ENCODE measurements around the gene CTDP1.
"Not testable (repeated sequence)": the region's sequence is repeated elsewhere in the genome, so short reads cannot be mapped to it uniquely, and the experiment has no call there.

The CTDP1 gene

DNA sequence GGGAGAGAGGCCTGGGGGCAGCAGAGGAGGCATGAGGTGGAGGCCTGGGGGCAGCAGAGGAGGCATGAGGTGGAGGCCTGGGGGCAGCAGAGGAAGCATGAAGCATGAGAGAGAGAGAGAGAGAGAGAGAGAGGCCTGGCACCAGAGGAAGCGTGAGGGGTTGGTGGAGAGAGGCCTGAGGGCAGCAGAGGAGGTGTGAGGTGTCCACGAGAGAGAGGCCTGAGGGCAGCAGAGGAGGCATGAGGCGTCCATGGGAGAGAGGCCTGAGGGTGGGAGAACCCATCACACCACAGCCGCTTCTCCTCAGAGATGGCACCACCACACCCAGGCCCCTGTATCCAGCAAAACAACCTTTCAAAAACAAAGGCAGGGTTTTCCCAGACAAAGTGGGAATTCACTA lies 62.5 kb downstream of the CTDP1 start:
- no peak for DNase-seq (ENCODE audit: low read depth)

DNA sequence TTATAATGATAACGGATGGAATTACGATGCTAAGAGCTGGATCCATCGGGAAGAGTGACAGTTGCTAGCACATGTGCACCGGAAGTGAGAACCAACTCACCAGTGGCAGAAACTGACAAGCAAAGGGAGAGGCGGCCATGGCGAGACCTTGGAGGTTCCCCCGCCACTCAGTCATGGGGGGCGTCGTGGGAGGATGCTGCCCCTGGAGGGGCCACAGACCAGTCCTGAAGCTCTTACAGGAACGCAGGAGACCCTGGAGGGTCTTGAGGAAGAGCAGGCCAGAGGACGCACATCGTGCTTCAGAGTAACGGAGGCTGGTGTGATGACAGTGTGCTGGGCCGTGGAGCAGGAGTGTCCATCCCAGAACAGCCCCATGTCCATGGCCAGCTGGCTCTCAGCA lies 65.0 kb downstream of the CTDP1 start:
- DNase-seq (ENCODE audit: low read depth): no peak

DNA sequence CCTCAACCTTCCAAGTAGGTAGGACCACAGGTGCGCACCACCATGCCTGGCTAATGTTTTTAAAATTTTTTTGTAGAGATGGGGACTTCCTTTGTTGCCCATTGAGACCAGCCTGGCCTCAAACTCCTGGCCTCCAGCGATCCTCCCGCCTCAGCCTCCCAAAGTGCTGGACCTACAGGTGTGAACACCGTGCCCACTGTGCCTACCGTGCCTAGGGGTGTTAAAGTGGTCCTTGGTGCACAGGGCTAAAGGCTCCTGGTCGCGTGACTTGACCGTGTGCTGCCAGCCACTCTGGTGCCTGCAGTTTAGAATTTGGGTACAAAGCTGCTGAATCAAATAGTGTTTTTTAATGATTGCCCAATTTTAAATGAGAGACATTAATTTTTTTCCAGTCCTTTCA lies 67.1 kb downstream of the CTDP1 start:
- DNase-seq (ENCODE audit: low read depth): no peak

DNA sequence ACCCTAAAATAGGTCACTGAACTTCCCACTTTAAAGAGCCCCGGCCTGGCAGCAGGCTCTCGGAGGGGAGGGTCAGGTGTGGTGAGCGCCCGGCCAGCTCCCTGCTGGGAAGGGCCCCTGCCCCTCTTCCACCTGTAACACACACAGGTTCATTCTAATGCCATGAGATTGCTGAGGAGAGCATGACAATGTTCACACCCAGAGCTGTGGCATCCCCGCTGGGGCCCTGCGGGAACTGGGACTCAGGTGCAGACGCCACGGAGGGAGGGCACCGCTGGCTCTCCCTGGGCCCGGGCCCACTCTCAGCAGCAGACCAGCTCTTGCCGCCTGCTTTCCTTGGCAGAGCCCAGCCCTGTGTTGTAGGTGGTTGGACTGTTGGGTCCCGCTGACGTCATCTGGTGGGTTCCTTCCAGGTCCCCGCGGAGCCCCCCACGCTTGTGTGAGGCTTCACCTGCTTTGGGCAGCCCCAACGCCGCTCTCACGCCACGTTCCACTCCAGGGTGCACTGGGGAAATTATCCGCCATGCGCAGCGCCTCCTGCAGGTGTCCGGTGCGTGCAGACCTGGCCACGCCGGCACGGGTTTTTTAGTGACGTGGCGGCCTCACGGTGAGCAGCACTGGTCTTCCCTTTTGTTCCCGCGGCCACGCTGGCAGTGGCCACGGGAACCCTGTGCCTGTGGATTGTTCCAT lies 67.7 kb downstream of the CTDP1 start:
- DNase-seq (ENCODE audit: low read depth): no peak

DNA sequence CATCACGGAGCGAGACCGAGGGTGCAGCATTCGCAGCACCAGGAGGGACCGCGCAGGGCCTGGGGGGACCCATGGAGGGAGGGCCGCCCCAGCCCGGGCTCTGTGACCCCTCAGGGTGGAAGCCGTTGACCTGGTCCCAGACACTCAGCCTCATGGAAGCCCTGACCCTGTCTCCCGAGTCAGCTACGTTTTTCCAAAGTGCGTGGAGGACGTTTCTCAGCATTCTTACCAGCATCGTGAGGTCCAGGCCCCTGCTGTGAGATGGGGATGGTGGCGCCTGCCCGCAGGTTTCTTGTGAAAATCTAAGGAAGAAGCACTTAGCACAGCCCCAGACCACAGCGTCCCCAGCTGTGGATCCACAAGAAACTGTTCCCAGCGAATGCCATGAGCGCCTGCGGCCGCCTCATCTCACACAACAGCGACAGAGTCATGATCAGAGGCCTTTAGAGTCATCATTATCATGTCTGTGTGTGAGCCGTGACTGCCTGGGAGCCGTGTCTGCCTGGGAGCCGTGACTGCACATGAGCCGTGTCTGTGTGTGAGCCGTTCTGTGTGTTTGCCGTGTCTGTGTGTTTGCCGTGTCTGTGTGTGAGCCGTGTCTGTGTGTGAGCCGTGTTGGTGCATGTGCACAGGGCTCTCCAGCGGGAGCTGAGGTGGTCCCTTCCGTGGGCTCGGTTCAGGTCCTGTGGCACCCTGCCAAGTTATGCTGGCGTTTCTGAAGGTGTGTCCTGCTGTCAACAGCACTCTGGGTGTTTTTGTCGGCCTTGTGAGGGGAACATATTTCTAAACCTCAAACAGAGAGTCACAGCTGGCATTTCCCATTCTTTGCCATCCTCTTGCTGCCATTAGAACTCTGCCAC lies 68.9 kb downstream of the CTDP1 start:
- DNase-seq (ENCODE audit: low read depth): no peak

DNA sequence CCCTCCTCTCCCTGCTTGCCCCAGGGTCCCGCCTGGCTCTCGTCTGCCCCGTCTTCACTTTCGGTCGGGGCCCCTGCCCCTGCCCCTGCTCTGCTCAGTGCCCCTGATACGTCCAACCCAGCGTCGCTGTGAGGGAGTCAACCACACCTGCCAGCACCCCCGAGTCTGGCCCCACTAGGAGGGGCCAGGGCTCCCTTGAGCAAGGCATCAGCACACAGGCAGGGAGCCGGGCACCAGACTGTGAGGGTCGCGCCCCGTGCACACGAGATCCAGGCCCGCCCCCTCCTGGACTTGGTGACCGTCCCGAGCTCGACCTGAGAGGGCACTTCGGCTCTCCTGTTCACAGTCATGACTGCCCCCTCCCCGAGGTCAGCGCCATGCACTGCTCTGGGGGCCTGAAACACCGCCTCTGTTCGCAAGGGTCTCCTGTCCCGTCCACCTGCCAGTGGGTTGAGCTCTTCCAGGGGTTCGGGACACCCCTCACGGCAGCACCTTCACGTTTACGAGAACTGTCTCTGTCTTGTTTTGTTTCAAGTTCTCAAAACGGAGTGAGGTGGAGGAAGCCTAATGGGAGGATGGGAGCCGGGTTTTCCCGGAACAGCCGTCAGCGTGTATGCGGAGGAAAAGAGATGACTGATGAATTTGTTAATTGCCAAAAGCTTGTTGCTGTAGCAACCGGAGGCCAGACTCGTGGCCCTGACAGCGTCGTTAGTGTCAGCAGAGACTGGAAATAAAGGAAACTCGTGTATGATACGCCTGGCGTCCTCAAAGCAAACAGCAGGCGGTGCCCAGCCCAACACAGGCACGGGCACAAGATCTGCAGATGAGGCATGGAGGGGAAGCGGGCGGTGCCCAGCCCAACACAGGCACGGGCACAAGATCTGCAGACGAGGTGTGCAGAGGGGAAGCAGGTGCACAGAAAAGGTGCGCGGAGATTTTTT lies 69.9 kb downstream of the CTDP1 start:
- no peak for DNase-seq (ENCODE audit: low read depth)

- DNase-seq (ENCODE audit: low read depth): no peak
Observed at GRCh38 chr18:79750980-79751571, 71.5 kb downstream of the CTDP1 start.

GRCh38 chr18:79751918-79752578 lies 72.4 kb downstream of the CTDP1 start:
- not testable (repeated sequence) for DNase-seq (ENCODE audit: low read depth)

GRCh38 chr18:79752946-79753345 lies 73.3 kb downstream of the CTDP1 start:
- DNase-seq (ENCODE audit: low read depth): not testable (repeated sequence)

DNA sequence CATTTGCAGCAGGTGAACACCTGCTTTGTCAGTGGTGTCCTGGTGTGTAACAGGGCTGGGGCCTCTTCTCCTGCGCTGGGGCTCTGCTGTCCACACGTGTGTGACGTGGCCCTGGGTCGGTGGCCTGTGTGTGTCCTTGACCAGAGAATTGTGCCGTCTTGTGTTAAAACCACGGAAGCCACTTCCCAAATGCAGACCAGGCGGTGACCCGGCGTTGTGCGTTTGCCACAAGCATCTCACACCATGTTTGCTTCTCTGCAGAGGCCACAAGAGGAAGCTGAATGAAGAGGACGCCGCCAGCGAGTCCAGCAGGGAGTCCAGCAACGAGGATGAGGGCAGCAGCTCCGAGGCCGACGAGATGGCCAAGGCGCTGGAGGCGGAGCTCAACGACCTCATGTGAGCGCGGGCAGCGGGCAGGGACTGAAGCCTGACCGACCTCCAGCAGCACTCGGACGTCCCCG lies 73.8 kb downstream of the CTDP1 start:
- no peak for DNase-seq (ENCODE audit: low read depth)

- DNase-seq (ENCODE audit: low read depth): no peak
Observed at GRCh38 chr18:79754022-79754761, 74.6 kb downstream of the CTDP1 start.

GRCh38 chr18:79754831-79755351 lies 75.3 kb downstream of the CTDP1 start:
- no peak for DNase-seq (ENCODE audit: low read depth)

- no peak for DNase-seq (ENCODE audit: low read depth)
Observed at GRCh38 chr18:79755496-79756142, 76.0 kb downstream of the CTDP1 start.

DNA sequence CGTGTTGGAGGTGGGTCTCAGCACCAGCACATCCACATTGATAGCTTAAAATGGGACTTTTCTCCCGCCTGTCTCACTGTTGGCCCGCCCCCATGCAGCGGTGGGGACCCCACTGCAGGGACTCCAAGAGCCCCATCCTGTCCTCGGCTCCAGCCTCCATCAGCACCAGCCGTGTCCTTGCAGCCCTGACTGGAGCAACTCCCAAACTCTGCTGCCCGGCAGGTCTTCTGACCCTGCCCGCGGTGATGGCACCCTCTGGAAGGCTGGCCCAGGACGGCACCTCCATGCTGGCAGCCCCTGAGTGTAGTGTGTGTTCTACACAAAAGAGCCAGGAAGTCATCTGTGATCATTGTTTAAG lies 76.5 kb downstream of the CTDP1 start:
- no peak for DNase-seq (ENCODE audit: low read depth)

DNA sequence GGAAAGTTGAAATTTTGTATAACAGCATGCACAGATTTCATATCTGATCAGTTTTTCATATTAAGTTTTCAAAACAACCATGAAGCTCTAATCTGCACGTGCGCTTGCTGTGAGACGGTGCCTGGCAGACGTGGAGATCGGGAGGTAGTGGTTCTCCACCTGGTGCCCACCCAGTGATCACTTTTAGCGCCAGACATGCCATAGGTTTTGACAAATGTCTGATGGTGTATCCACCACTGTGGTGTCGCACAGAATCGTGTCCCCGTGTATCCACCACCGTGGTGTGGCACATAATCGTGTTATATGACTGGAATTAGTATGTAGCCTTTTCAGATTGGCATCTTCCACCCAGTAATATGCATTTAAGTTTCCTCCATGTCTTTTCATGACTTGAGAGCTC lies 77.2 kb downstream of the CTDP1 start:
- DNase-seq (ENCODE audit: low read depth): no peak

- no peak for DNase-seq (ENCODE audit: low read depth)
Observed at GRCh38 chr18:79760348-79760747, 80.7 kb downstream of the CTDP1 start.

- DNase-seq (ENCODE audit: low read depth): no peak
Observed at GRCh38 chr18:79760881-79761280, 81.3 kb downstream of the CTDP1 start.

GRCh38 chr18:79763407-79763806 lies 83.8 kb downstream of the CTDP1 start:
- no peak for DNase-seq (ENCODE audit: low read depth)

DNA sequence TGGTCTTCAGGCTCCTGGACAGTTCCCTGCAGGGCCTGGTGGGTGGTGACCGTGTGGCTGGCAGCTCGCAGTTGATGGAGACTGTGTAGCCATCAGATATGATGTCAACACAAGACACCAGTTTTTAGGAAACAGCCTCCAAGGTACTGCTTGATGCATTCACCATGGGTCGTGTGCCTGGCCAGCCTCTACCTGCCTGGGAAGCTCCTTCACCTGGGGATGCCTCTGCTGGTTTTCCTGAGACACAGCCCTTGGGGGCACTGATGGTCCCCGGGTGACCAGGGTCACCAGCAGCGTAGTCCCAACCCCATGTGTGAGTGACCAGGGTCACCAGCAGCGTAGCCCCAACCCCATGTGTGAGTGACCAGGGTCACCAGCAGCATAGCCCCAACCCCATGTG lies 84.5 kb downstream of the CTDP1 start:
- DNase-seq (ENCODE audit: low read depth): no peak

Measured in stimulated activated CD8-positive, alpha-beta memory T cell treated with anti-CD3 and anti-CD28 coated beads, Interleukin-4, amount 100 ng/mL, for 24 hours (primary cell).